GM23338 (cell line): ENCODE measurements around the gene CCDC178. TPM values are rescaled to one million over a fixed set of nuclear protein-coding genes. Genes with fewer than 3 reads are reported as not detected.

Experiments
- ATAC-seq: fragments of 200-7000 bp; cut with Tn5 transposase; 3 replicates; pipeline ENCODE4 v1.9.1; 2020
- DNase-seq: peaks from one replicate; pipeline ENCODE4 v3.0.0-alpha.2; 2015; ENCODE audit warnings: low spot score
- H2AFZ ChIP-seq: fragments of 200-600 bp; sonication (generic); 2 replicates; pipeline ENCODE4 v1.8.0; 2016; ENCODE audit warnings: antibody characterized with exemption, mild to moderate bottlenecking, moderate library complexity
- H3F3A ChIP-seq: fragments of 200-600 bp; sonication (generic); replicated peaks from 2 replicates; pipeline ENCODE4 v1.8.0; 2017; ENCODE audit warnings: antibody characterized with exemption, mixed run types, low read depth
- H3K27ac ChIP-seq: fragments of 200-600 bp; sonication (generic); 2 replicates; pipeline ENCODE4 v1.6.1; 2016; ENCODE audit warnings: low read depth
- H3K27me3 ChIP-seq: fragments of 200-600 bp; sonication (generic); 2 replicates; pipeline ENCODE4 v1.8.0; 2016; ENCODE audit warnings: mild to moderate bottlenecking, mixed run types, moderate library complexity; ENCODE audit not compliant: insufficient read depth
- H3K36me3 ChIP-seq: fragments of 200-600 bp; sonication (generic); 2 replicates; pipeline ENCODE4 v1.8.0; 2016; ENCODE audit warnings: mild to moderate bottlenecking; ENCODE audit not compliant: insufficient read depth
- H3K4me1 ChIP-seq: fragments of 200-600 bp; sonication (generic); 2 replicates; pipeline ENCODE4 v1.8.0; 2016; ENCODE audit warnings: mild to moderate bottlenecking, moderate library complexity; ENCODE audit not compliant: insufficient read depth
- H3K4me2 ChIP-seq: fragments of 200-600 bp; sonication (generic); 2 replicates; pipeline ENCODE4 v1.7.1; 2017; ENCODE audit warnings: mixed run types
- H3K4me3 ChIP-seq: fragments of 200-600 bp; sonication (generic); 2 replicates; pipeline ENCODE4 v1.6.1; 2016; ENCODE audit warnings: mixed run types
- H3K79me2 ChIP-seq: fragments of 200-600 bp; sonication (generic); replicated peaks from 2 replicates; pipeline ENCODE4 v1.8.0; 2017; ENCODE audit warnings: mild to moderate bottlenecking; ENCODE audit not compliant: insufficient read depth
- H3K9me2 ChIP-seq: fragments of 200-600 bp; sonication (generic); 2 replicates; pipeline ENCODE4 v1.8.0; 2017; ENCODE audit not compliant: insufficient read depth
- H4K20me1 ChIP-seq: fragments of 200-600 bp; sonication (generic); replicated peaks from 2 replicates; pipeline ENCODE4 v1.8.0; 2017; ENCODE audit warnings: mild to moderate bottlenecking; ENCODE audit not compliant: insufficient read depth
- H3K27ac Mint-ChIP-seq: 2 replicates; pipeline ENCODE4 v1.8.0; 2020; ENCODE audit warnings: inconsistent platforms, mild to moderate bottlenecking, moderate library complexity, mixed read lengths
- H3K27me3 Mint-ChIP-seq: 3 replicates; pipeline ENCODE4 v1.8.0; 2022; ENCODE audit warnings: low read depth, mild to moderate bottlenecking, moderate library complexity, mixed read lengths, inconsistent platforms; ENCODE audit not compliant: insufficient read depth, poor library complexity
- H3K36me3 Mint-ChIP-seq: 3 replicates; pipeline ENCODE4 v1.8.0; 2021; ENCODE audit warnings: low read depth, mild to moderate bottlenecking, inconsistent platforms, moderate library complexity, mixed read lengths
- H3K4me1 Mint-ChIP-seq: 3 replicates; pipeline ENCODE4 v1.8.0; 2020; ENCODE audit warnings: mild to moderate bottlenecking, inconsistent platforms, mixed read lengths
- H3K4me3 Mint-ChIP-seq: 3 replicates; pipeline ENCODE4 v1.8.0; 2021; ENCODE audit warnings: moderate library complexity, mild to moderate bottlenecking, inconsistent platforms, mixed read lengths
- H3K9me3 Mint-ChIP-seq: 3 replicates; pipeline ENCODE4 v1.8.0; 2020; ENCODE audit warnings: moderate library complexity, mild to moderate bottlenecking, inconsistent platforms, mixed read lengths
- EZH2phosphoT487 ChIP-seq: fragments of 200-600 bp; sonication (generic); IDR thresholded peaks from one replicate; pipeline ENCODE4 v1.8.1; 2018; ENCODE audit warnings: antibody characterized with exemption; ENCODE audit not compliant: unreplicated experiment
- JUNB ChIP-seq: IDR thresholded peaks from one replicate; pipeline ENCODE4 v1.6.1; 2016; ENCODE audit warnings: antibody characterized with exemption; ENCODE audit not compliant: unreplicated experiment
- POLR2AphosphoS5 ChIP-seq: IDR thresholded peaks from 2 replicates; pipeline ENCODE4 v1.6.1; 2016; ENCODE audit warnings: antibody characterized with exemption, low read depth
- STAT1 ChIP-seq: IDR thresholded peaks from one replicate; pipeline ENCODE4 v1.6.1; 2016; ENCODE audit warnings: antibody characterized with exemption; ENCODE audit not compliant: unreplicated experiment
- ZNF114 ChIP-seq: fragments of 250-450 bp; sonication (Bioruptor Pico); IDR thresholded peaks from 2 replicates; pipeline ENCODE4 v1.5.0; 2020; ENCODE audit warnings: mild to moderate bottlenecking, moderate library complexity
- ZNF331 ChIP-seq: fragments of 250-450 bp; sonication (Bioruptor Pico); IDR thresholded peaks from 2 replicates; pipeline ENCODE4 v1.5.0; 2020; ENCODE audit warnings: low read depth, mild to moderate bottlenecking, moderate library complexity
- polyA plus RNA-seq: library from polyadenylated mRNA; unstranded; fragments of >200 nt; fragmentation: Nextera tagmentation; extraction: Ambion mirVana; gene quantifications from 2 replicates; pipeline ENCODE4 v1.2.1, GENCODE V29; 2016
- total RNA-seq: library from RNA; depleted of rRNA; stranded (reverse); fragments of >200 nt; shearing (Covaris generic); gene quantifications from 2 replicates; pipeline ENCODE4 v1.2.3, GENCODE V29; 2014
- TF ChIP-seq, protein P1 (sequence below): fragments of 250-450 bp; sonication (Bioruptor Pico); IDR thresholded peaks from 2 replicates; pipeline ENCODE4 v1.5.0; 2020; ENCODE audit warnings: mild to moderate bottlenecking, moderate library complexity

CCDC178 gene
- total and polyA plus RNA-seq, 2 experiments from 2014 or later: 0.17 to 0.24 TPM

DNA sequence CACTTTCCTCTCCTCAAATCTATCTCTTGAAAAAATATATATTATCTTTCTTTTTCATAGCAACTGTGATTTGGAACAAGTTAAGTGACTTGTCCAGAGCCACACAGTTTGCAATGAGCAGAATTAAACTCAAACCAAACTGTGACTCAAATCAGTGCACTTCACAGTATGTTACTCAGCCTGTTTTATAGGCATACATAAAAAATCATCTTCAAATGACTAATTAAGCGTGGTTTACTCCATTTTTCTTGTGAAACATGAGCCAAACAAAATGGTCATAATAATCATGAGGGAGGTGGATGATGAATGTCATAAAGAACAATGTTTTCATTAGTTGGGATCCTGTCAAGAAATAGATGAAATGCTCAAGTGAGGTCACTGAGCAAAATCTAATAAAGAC is 6.1 kb upstream of the CCDC178 start:
- H3K27ac Mint-ChIP-seq: no peak overlapping the region

More for the DNA sequence above, 6.1 kb upstream of the CCDC178 start:
- H3K27me3 ChIP-seq: peaks cover 5% of the 10 kb centered on the region
- H3K4me3 Mint-ChIP-seq: no peak overlapping the region
- no peaks in the 10 kb centered on the region for H3K36me3 ChIP-seq
- H3K4me2 ChIP-seq: no peak overlapping the region
- peaks cover 3% of the 10 kb centered on the region; the same call in 1 of the 3 replicates for H3K9me3 Mint-ChIP-seq
- no peaks in the 10 kb centered on the region for H3F3A ChIP-seq
- peaks cover 2% of the 10 kb centered on the region for H3K27me3 Mint-ChIP-seq
- H3K4me1 Mint-ChIP-seq: no peaks in the 10 kb centered on the region
- H3K27ac ChIP-seq: no peak overlapping the region
- ATAC-seq: no peak
- no peak overlapping the region for H3K4me3 ChIP-seq
- no peaks in the 10 kb centered on the region for H3K9me2 ChIP-seq
- H3K36me3 Mint-ChIP-seq: no peaks in the 10 kb centered on the region
- no peaks in the 10 kb centered on the region for H3K4me1 ChIP-seq
- H4K20me1 ChIP-seq: no peaks in the 10 kb centered on the region
- H2AFZ ChIP-seq: no peak overlapping the region
- no peak for DNase-seq
- H3K79me2 ChIP-seq: no peaks in the 10 kb centered on the region
- TF ChIP-seq, protein P1, sequence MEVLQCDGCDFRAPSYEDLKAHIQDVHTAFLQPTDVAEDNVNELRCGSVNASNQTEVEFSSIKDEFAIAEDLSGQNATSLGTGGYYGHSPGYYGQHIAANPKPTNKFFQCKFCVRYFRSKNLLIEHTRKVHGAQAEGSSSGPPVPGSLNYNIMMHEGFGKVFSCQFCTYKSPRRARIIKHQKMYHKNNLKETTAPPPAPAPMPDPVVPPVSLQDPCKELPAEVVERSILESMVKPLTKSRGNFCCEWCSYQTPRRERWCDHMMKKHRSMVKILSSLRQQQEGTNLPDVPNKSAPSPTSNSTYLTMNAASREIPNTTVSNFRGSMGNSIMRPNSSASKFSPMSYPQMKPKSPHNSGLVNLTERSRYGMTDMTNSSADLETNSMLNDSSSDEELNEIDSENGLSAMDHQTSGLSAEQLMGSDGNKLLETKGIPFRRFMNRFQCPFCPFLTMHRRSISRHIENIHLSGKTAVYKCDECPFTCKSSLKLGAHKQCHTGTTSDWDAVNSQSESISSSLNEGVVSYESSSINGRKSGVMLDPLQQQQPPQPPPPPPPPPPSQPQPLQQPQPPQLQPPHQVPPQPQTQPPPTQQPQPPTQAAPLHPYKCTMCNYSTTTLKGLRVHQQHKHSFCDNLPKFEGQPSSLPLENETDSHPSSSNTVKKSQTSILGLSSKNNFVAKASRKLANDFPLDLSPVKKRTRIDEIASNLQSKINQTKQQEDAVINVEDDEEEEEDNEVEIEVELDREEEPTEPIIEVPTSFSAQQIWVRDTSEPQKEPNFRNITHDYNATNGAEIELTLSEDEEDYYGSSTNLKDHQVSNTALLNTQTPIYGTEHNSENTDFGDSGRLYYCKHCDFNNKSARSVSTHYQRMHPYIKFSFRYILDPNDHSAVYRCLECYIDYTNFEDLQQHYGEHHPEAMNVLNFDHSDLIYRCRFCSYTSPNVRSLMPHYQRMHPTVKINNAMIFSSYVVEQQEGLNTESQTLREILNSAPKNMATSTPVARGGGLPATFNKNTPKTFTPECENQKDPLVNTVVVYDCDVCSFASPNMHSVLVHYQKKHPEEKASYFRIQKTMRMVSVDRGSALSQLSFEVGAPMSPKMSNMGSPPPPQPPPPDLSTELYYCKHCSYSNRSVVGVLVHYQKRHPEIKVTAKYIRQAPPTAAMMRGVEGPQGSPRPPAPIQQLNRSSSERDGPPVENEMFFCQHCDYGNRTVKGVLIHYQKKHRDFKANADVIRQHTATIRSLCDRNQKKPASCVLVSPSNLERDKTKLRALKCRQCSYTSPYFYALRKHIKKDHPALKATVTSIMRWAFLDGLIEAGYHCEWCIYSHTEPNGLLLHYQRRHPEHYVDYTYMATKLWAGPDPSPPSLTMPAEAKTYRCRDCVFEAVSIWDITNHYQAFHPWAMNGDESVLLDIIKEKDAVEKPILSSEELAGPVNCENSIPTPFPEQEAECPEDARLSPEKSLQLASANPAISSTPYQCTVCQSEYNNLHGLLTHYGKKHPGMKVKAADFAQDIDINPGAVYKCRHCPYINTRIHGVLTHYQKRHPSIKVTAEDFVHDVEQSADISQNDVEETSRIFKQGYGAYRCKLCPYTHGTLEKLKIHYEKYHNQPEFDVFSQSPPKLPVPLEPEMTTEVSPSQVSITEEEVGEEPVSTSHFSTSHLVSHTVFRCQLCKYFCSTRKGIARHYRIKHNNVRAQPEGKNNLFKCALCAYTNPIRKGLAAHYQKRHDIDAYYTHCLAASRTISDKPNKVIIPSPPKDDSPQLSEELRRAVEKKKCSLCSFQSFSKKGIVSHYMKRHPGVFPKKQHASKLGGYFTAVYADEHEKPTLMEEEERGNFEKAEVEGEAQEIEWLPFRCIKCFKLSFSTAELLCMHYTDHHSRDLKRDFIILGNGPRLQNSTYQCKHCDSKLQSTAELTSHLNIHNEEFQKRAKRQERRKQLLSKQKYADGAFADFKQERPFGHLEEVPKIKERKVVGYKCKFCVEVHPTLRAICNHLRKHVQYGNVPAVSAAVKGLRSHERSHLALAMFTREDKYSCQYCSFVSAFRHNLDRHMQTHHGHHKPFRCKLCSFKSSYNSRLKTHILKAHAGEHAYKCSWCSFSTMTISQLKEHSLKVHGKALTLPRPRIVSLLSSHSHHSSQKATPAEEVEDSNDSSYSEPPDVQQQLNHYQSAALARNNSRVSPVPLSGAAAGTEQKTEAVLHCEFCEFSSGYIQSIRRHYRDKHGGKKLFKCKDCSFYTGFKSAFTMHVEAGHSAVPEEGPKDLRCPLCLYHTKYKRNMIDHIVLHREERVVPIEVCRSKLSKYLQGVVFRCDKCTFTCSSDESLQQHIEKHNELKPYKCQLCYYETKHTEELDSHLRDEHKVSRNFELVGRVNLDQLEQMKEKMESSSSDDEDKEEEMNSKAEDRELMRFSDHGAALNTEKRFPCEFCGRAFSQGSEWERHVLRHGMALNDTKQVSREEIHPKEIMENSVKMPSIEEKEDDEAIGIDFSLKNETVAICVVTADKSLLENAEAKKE (CRISPR knock-in tag): no peak
- TF ChIP-seq ZNF331 (CRISPR knock-in tag) (no peak), ZNF114 (CRISPR knock-in tag) (no peak), POLR2AphosphoS5 (no peak), EZH2phosphoT487 (no peak), STAT1 (no peak), JUNB (no peak)
